ENCODE results near the gene JAKMIP1. TPM values are rescaled to one million over a fixed set of nuclear protein-coding genes. Genes with fewer than 3 reads are reported as not detected.

The JAKMIP1 gene
- total RNA-seq, 3 donors from 2014 or later = 0.66 to 0.88 (median 0.80) TPM

DNA sequence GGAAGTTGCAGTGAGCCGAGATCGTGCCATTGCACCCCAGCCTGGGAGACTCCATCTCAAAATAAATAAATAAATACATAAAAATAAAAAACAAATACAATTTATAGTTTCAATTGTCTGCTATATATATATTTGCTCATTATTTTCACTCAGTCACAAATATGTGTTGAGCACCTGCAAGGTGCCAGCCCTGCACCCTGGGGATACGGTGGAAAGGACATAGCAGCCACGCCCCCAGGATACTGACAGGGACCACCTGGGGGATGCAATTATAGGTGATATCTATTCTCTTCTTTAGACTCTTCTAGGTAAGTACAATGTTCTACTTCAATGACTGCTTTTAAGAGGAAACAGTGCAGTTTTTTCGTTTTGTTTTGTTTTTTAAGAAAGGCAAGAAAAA lies 85.0 kb downstream of the JAKMIP1 start:
- H3K27me3 ChIP-seq = peaks cover 0 to 29% of the 10 kb centered on the region in 2 donors
- H3K36me3 ChIP-seq = no peaks in the 10 kb centered on the region
- intact Hi-C loops (cut with DNase I; ENCODE audit: low total_unique reads) = no loop called here
- H3K27ac ChIP-seq = no peak overlapping the region
- no peaks in the 10 kb centered on the region for H3K4me1 ChIP-seq
- no peak overlapping the region for H3K4me3 ChIP-seq
- no peaks in the 10 kb centered on the region for H3K9me3 ChIP-seq
- no peak for DNase-seq (ENCODE audit: low spot score in 2 of 2)
- TF ChIP-seq POLR2A (IDR thresholded peaks at IDR 0.05) = no peak
- no peak for TF ChIP-seq POLR2AphosphoS5 (IDR thresholded peaks at IDR 0.05)
- TF ChIP-seq CTCF (IDR thresholded peaks at IDR 0.05) = no peak

GRCh38 chr4:6114601-6115000 lies 85.7 kb downstream of the JAKMIP1 start:
- Histone ChIP-seq H3K36me3 (no peaks in the 10 kb centered on the region), H3K27me3 (peaks cover 0 to 36% of the 10 kb centered on the region in 2 donors), H3K27ac (no peak overlapping the region), H3K4me1 (no peaks in the 10 kb centered on the region), H3K4me3 (no peak overlapping the region), H3K9me3 (no peaks in the 10 kb centered on the region)
- no peak for DNase-seq (ENCODE audit: low spot score in 2 of 2)
- intact Hi-C loops (cut with DNase I; ENCODE audit: low total_unique reads) = no loop called here
- TF ChIP-seq POLR2AphosphoS5 (IDR thresholded peaks at IDR 0.05) (no peak), CTCF (IDR thresholded peaks at IDR 0.05) (no peak), POLR2A (IDR thresholded peaks at IDR 0.05) (no peak)

DNA sequence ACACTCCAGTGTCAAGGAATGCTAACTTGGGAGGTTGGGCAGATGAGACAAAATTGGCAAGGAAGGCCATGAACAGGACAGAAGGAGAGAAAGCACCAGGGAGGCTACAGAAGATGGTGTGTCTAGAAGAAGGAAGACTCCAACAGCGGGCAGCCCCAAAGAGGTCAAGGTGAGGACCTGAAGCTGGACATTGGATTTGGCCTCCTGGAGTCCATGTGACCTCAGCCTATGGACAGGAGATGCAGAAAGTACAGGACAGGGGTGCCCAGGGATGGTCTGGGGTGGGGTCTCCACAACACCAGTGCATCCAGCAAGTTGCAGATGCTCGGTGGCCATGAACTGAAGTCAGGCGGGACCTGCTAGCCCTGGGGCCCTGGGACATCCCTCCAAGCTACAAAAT lies 86.2 kb downstream of the JAKMIP1 start:
- Histone ChIP-seq H3K27ac (no peak overlapping the region), H3K9me3 (no peaks in the 10 kb centered on the region), H3K4me1 (no peaks in the 10 kb centered on the region), H3K36me3 (no peaks in the 10 kb centered on the region), H3K4me3 (no peak overlapping the region), H3K27me3 (peaks cover 0 to 39% of the 10 kb centered on the region in 2 donors)
- TF ChIP-seq POLR2AphosphoS5 (IDR thresholded peaks at IDR 0.05) (no peak), CTCF (IDR thresholded peaks at IDR 0.05) (no peak), POLR2A (IDR thresholded peaks at IDR 0.05) (no peak)
- intact Hi-C loops (cut with DNase I; ENCODE audit: low total_unique reads) = no loop called here
- no peak for DNase-seq (ENCODE audit: low spot score in 2 of 2)

GRCh38 chr4:6113641-6114040 lies 86.7 kb downstream of the JAKMIP1 start:
- H3K27me3 ChIP-seq = peaks cover 0 to 39% of the 10 kb centered on the region in 2 donors
- intact Hi-C loops (cut with DNase I; ENCODE audit: low total_unique reads) = no loop called here

More at GRCh38 chr4:6113641-6114040, 86.7 kb downstream of the JAKMIP1 start:
- no peaks in the 10 kb centered on the region for H3K36me3 ChIP-seq
- DNase-seq (ENCODE audit: low spot score in 2 of 2) = no peak
- no peak for TF ChIP-seq CTCF (IDR thresholded peaks at IDR 0.05)
- no peak for TF ChIP-seq POLR2AphosphoS5 (IDR thresholded peaks at IDR 0.05)
- no peak for TF ChIP-seq POLR2A (IDR thresholded peaks at IDR 0.05)
- no peak overlapping the region for H3K4me3 ChIP-seq
- no peaks in the 10 kb centered on the region for H3K4me1 ChIP-seq
- H3K9me3 ChIP-seq = no peaks in the 10 kb centered on the region
- no peak overlapping the region for H3K27ac ChIP-seq

All from breast epithelium (tissue), 4 donors.